ENCODE results near the gene EFNA5.

The EFNA5 gene

DNA sequence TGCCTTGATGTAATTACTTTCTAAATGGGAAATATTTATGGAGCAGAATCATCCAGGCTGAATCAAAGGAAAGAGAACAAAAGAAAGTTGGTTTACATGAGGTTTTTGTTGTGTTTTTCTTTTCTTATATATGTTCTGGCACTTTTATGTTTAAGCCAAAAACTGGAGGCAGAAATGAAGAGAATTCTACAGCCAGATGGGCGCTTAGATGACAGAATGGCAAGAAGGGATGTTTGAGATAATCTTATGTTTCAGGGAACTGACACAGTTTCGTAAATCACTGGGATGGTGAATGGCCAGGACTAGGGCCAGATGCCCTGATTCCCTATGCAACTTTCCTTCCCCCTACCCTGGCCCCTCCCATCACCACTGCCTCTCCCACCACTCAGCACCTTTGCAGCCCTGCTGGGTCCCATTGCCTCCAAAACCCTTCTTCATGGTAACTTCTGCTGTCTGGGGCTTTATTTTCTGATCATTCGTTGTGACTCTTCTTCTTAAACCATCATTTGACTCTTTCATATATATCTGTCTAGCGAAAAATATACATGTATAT, 111.8 kb downstream of the EFNA5 start:
- H3K27ac ChIP-seq: no peak overlapping the region
- no peaks in the 10 kb centered on the region for H3K79me2 ChIP-seq (ENCODE audit: insufficient read depth, low read depth)
- no peak overlapping the region for H3K4me2 ChIP-seq
- H3K36me3 ChIP-seq (ENCODE audit: insufficient read depth): no peaks in the 10 kb centered on the region
- no peak overlapping the region for H2AFZ ChIP-seq (ENCODE audit: low read depth)
- H3K4me1 ChIP-seq (ENCODE audit: low read depth, poor library complexity, severe bottlenecking): peaks cover 7% of the 10 kb centered on the region
- H3K4me3 ChIP-seq (IDR thresholded peaks at IDR 0.05; ENCODE audit: insufficient read depth, low read depth, low read length): no peak overlapping the region
- no peaks in the 10 kb centered on the region for H3K27me3 ChIP-seq (ENCODE audit: insufficient read depth, low read depth)
- TF ChIP-seq CTCF (conservative IDR thresholded peaks at IDR 0.05; ENCODE audit: low read depth, low read length): no peak
- H3K9ac ChIP-seq: no peak overlapping the region
- H4K20me1 ChIP-seq (ENCODE audit: insufficient read depth): no peaks in the 10 kb centered on the region

- H3K4me2 ChIP-seq: no peak overlapping the region
- H3K4me1 ChIP-seq (ENCODE audit: low read depth, poor library complexity, severe bottlenecking): peaks cover 7% of the 10 kb centered on the region
- H3K4me3 ChIP-seq (IDR thresholded peaks at IDR 0.05; ENCODE audit: insufficient read depth, low read depth, low read length): no peak overlapping the region
- H3K9ac ChIP-seq: no peak overlapping the region
- H3K27me3 ChIP-seq (ENCODE audit: insufficient read depth, low read depth): no peaks in the 10 kb centered on the region
- no peaks in the 10 kb centered on the region for H3K79me2 ChIP-seq (ENCODE audit: insufficient read depth, low read depth)
- no peak overlapping the region for H2AFZ ChIP-seq (ENCODE audit: low read depth)
- no peaks in the 10 kb centered on the region for H4K20me1 ChIP-seq (ENCODE audit: insufficient read depth)
- no peak for TF ChIP-seq CTCF (conservative IDR thresholded peaks at IDR 0.05; ENCODE audit: low read depth, low read length)
- no peak overlapping the region for H3K27ac ChIP-seq
- no peaks in the 10 kb centered on the region for H3K36me3 ChIP-seq (ENCODE audit: insufficient read depth)
Observed at GRCh38 chr5:107557051-107557658, 113.6 kb downstream of the EFNA5 start.

DNA sequence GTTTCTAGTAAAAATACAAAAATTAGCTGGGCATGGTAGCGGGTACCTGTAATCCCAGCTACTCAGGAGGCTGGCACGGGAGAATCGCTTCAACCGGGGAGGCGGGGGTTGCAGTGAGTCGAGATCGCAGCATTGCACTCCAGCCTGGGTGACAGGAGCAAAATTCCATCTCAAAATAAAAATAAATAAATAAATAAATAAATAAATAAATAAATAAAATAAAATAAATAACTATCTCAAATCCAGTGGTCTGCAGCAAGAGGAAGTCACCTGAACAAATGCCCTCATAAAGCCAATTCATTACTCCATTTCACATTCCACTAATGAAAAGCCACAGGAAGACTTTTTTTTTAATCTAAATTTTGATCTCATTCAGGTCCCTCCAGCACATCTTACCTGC, 114.2 kb downstream of the EFNA5 start:
- Histone ChIP-seq H2AFZ (ENCODE audit: low read depth) (no peak overlapping the region), H3K4me3 (IDR thresholded peaks at IDR 0.05; ENCODE audit: insufficient read depth, low read depth, low read length) (no peak overlapping the region)

DNA sequence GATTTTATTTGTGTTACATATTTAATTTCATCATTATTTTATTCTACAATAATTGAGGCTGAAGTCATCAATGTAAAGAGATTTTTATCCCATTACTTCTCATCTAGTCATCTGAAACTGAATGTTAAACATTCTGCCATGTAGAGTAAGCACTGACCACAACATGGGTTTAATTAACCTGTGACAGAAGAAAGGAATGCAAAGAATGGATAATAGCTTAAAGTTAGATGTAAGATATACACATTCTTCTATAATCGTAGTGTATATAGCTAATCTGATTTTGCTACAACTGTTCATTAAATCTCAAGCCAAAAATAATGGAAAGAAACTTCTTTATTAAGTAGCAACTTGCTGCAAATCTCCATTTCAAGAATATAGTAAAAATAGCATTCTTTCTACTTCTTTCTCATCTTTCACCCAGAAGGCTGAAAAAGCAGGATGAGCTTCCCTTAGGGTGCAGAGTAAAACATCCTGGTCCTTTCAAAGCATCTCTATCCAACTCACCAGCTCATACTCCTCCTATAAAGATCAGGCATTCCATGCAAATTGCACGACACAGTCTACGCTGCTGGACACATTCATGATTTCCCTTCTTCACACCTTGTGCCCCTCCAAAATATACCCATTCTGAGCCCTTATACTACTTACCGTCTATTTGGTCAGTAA, 115.2 kb downstream of the EFNA5 start:
- no peaks in the 10 kb centered on the region for H3K79me2 ChIP-seq (ENCODE audit: insufficient read depth, low read depth)
- H4K20me1 ChIP-seq (ENCODE audit: insufficient read depth): no peaks in the 10 kb centered on the region
- no peaks in the 10 kb centered on the region for H3K27me3 ChIP-seq (ENCODE audit: insufficient read depth, low read depth)
- H3K4me1 ChIP-seq (ENCODE audit: low read depth, poor library complexity, severe bottlenecking): peaks cover 7% of the 10 kb centered on the region
- no peak overlapping the region for H3K27ac ChIP-seq
- no peak overlapping the region for H3K4me3 ChIP-seq (IDR thresholded peaks at IDR 0.05; ENCODE audit: insufficient read depth, low read depth, low read length)
- no peaks in the 10 kb centered on the region for H3K36me3 ChIP-seq (ENCODE audit: insufficient read depth)
- TF ChIP-seq CTCF (conservative IDR thresholded peaks at IDR 0.05; ENCODE audit: low read depth, low read length): no peak
- no peak overlapping the region for H3K9ac ChIP-seq
- no peak overlapping the region for H2AFZ ChIP-seq (ENCODE audit: low read depth)
- H3K4me2 ChIP-seq: no peak overlapping the region

More for the DNA sequence above, 114.2 kb downstream of the EFNA5 start:
- no peak overlapping the region for H3K9ac ChIP-seq
- TF ChIP-seq CTCF (conservative IDR thresholded peaks at IDR 0.05; ENCODE audit: low read depth, low read length): no peak
- H3K36me3 ChIP-seq (ENCODE audit: insufficient read depth): no peaks in the 10 kb centered on the region
- H3K79me2 ChIP-seq (ENCODE audit: insufficient read depth, low read depth): no peaks in the 10 kb centered on the region
- no peaks in the 10 kb centered on the region for H4K20me1 ChIP-seq (ENCODE audit: insufficient read depth)
- no peak overlapping the region for H3K4me2 ChIP-seq
- H3K27me3 ChIP-seq (ENCODE audit: insufficient read depth, low read depth): no peaks in the 10 kb centered on the region
- peaks cover 7% of the 10 kb centered on the region for H3K4me1 ChIP-seq (ENCODE audit: low read depth, poor library complexity, severe bottlenecking)
- no peak overlapping the region for H3K27ac ChIP-seq
